HG02973 (cell line): Measurements from ENCODE around the gene ELOVL7.
"Not testable (repeated sequence)": the region's sequence is repeated elsewhere in the genome, so short reads cannot be mapped to it uniquely, and the experiment has no call there.

ENCODE experiments used
- ATAC-seq: cut with Tn5 transposase; IDR thresholded peaks from one replicate; pipeline ENCODE4 v1.9.1; 2021; ENCODE audit warnings: moderate library complexity; ENCODE audit not compliant: unreplicated experiment

Gene ELOVL7

DNA sequence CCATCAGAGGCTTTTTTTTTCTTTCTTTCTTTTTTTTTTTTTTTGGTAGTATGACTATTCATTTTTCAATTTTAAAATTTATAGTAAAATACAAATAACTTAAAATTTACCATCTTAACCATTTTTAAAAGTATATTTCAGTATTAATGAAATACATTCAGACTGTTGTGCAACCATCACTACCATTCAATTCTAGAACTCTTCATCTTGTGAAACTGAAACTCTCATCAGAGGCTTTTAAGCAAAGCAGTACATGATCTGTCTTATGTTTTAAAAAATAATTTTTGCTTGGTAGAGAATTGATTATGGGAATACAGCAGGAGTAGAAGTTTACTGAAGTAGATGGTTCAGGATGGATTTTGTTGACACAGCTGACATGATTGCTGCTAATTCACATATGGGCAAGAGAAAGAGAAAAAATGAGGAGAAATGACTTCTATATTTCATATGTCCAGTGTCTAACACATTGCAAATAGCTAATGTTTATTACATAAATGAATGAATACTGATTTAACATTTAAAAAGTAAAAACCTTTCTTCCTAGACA is 13.4 kb downstream of the ELOVL7 start:
- ATAC-seq, result peak; percentile 58

DNA sequence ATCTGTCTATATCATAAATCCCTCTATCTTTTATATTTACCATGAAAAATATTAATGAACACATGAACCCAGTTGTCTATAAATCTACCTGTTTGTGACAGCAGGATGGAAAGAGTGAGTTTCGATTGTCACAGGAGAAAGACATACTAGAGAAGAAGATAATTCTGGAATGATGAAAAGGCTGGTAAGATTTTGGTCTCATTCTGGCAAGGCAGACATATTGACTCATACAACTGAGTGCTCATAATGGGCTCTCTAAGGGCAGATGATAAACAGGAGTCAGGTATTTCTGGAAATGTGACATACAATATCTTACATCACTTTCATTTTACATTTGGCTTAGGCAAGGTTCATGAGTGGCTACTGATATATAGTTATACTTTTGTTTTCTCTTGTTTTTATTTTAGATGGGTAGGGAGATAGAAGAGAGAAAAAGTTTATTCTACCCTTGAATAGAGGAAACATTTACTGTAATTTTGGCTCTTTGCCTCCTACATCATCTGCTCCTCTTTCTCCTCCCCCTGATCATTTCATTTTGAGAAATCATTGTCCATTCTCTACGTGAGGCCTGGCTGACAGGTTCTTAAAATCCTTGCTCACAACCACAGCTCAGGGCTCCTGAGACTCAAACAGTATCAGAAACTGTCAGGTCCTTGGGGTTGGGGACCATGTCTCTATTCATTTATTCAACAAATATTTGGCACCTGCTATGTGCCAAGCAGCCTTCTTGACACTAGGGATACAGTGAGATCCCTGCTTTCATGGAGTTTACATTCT is 14.4 kb downstream of the ELOVL7 start:
- ATAC-seq, result peak; percentile 40

DNA sequence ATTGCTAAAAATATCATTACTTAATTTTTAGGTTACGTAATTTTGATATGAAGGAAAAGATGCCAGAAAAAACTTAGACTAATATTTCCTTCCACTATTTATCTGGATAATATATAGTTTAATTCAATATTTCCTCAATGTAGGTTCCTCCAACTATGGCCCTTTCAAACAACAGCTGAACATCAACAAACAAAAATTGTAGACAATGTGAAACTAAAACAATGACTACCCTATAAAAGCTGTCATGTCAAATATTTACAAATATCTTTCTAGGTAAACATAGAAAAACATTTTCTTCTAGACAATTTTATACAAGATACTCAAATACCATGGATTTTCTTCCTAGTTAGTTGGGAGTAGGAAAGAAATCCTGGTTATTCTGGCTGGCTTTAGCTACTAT is 16.9 kb downstream of the ELOVL7 start:
- no peak for ATAC-seq

DNA sequence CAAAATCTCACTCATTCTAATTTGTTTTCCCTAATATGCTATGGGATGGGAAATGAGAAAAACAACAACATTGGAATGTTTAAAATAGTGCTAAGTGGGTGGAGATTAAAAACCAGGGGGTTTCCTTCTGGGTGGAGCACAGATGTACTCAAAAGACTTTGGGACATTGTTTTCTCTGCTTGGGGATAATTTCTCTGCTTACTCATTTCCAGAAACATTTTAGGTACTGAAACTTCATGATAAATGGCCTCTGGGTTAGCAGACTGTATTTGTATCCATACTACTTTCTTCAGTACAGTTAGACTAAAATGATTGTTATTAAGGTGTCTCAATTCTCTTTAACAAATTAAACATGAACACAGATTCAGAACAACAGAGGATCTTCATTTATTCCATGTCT is 17.4 kb downstream of the ELOVL7 start:
- ATAC-seq, result peak; percentile 74

DNA sequence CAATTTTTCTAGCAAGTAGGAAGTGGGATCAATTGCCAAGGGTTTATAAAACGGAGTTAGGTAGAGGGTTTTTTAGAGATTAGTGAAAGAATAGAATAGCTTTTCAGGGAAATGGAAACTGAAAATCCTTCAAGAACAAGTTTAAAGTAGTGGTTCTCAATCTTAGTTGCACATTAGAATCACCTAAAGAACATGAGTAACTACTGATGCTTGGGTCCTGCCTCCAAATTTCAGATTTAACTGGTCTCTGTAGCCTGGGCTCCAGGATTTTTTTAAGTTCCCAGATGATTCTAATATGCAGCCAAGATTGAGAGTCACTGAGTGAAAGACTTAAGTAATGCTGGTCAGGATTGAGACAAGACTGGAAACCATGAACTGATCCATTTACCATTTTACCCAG is 20.5 kb downstream of the ELOVL7 start:
- no peak for ATAC-seq

DNA sequence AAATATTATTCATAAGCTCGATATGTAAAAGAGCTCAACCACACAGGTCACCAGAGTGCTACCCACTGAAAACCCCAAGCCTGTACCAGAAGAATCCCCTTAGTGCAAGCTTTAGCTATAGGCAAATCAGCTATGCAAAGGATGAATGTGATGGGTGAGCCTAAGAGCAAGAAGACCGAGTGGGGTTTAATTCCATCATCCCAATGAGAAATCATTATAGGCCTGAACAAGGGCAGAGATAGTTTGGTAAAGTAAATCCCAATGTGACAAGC is 21.8 kb downstream of the ELOVL7 start:
- ATAC-seq, result peak; percentile 48

DNA sequence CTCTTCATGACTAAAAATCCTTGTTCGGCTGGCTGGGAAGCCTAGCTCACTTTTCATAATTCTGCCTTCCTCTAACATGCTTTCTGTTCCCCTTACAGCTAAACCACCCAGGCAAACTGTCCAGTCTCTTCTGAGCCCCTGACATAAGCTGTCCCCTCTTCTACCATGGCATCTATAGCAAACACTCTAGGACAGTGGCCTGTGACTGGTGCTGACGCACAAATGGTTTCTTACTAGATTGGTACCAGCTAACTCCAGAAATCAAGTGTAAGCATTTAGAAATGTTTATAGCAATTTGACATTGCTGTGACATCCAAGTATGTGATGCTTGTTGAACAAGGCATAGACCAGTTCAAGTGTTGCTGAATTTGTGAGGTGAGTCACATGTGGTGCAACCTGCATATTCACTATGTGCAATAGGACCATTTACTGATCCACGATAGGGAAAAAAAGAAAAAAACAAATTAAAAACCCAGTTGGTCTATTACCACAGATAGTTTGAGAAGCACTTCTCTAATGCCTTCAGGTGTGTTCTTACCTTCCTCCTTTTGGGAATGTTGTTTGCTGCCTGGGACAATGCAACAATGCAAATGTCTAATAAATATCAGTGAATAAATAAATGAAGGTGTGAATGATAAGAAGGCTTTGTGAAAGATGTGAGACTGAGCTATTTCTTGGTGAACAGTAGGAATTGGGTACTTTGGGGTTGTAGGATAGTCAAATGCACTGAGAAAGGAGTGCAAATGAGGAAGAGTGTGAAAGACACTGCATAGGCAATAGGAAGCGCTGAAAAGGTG is 22.4 kb downstream of the ELOVL7 start:
- no peak for ATAC-seq

DNA sequence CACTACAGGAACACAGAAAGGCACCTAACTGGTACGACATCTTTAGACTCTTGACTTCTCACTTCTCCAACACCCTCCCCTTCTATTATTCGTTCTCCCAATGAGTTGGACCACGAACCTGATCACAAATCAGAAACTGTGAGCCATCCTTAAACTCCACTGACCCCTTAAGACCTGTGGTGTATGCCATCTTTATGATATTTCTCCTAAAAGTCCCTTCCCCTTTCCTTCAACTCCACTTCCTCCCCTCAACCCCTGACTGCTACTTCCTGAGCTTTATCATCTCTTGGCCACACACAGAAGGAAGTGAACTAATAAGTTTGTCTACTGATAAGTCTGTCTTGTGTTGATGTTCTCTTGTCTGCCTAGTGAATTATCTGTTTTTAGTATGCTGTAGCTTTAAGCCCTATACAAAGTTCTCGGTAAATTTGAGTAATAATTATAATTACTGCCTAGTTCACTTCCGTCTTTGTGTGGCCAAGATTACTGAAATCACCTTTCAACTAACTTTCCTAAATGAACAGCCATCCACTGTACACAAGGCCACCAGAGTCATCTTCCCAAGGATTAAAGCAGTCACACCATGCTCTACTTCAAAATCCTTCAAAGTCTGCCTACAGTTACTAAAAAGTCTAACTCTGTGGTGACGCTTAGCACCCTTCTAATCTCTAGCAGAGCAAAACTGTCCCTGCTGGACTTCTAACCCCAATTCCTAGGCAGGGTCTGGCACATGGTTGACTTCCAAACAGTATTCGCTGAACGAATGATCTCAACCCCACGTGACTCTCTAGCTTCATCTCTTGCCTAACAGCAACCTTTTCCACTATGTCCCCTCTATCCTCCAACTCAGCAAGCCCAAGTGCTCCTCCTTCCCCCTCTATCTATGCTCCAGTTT is 23.2 kb downstream of the ELOVL7 start:
- no peak for ATAC-seq

DNA sequence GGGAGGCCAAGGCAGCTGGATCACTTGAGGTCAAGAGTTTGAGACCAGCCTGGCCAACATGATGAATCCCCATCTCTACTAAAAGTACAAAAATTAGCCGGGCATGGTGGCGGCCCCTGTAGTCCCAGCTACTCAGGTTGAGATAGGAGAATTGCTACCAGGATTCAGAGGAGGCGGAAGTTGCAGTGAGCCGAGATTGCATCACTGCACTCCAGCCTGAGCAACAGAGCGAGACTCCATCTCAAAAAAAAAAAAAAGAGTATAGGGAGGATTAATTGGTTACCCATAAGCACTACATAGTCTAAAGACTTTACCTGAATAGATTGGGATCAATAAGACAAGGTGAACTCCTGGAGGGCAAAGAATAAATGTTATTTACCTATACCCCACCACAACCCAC is 27.9 kb downstream of the ELOVL7 start:
- ATAC-seq, result not testable (repeated sequence)

DNA sequence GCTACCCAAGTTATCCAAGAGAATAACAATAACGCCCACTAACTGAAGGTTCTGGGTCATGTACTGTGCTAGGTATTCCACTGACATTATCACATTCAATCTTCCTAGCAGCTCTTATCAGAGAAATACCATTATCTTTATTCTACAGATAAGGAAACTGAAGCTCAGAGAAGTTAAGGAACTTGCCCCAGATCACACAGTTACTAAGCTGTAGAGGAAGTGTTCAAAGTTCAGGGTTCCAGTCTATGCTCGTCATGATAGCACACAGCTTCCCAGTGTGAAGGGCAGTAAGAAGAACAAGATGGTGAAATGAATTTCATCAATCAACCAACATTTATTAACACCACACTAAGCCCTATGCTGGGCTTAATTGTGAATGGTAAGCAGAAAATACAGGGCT is 29.6 kb downstream of the ELOVL7 start:
- no peak for ATAC-seq

DNA sequence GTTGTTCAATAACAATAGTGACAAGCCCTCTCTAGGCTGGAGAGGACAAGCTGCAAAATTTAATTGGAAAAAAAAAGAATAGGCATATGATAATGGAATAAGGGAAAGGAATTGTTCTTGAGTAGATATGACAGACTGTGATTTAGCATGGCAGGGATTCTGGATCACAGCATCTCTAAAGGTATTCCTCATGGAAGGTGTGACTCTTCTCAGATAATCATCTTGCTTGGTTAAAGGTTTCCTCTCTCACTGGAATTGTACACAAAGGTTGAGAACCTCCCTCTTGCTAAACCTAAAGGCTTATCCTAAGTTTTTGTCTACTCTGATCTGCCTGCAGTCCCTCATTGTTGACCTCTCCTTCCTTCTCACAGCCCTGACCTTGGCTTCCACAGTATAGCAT is 31.6 kb downstream of the ELOVL7 start:
- ATAC-seq, result no peak

DNA sequence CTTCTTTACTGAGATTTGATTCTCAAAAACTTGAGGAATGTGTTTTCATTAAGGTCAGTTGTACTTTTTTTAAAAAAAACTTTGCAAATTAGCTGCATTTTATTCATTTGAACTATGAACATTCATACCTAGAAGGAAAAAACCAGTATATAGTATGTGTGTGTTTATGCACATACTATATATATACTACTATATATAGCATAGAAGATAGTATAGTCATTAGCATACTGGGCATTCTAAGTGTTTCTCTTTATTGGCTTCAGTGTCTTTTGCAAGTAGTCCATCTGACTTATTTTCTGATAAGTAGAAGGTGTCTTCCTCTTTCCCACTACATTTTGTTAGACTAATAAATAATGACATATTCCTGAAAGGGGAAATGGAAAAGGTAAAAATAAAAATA is 33.0 kb downstream of the ELOVL7 start:
- peak; percentile 55 for ATAC-seq

DNA sequence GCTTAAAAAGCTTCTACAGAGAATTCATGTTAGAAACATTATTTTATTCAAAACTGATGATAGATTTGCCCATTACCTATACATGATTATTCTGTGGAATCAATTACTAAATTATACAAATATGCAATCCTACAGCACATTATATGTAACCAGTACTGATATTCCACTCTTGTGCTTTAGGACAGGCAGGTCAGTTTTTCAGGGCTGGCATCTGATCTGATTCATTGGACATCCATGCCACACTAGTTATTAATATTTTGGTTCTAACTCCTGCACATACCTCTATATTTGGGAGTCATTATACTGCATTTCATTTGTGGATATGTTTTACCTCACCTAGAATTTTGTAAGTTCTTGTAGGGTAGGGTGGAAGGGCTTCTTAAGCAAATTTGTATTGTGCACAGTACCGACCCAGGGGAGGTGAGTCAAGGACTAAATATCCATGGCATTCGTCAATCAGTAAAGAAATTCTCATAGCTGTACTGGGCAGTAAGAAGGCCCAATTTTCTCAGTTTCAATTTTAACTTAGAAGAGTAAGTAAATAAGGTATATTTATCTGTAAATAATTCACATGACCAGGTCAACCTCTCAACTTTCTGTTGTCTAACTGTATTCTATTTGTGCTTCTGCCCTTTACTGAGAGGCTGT is 33.5 kb downstream of the ELOVL7 start:
- peak; percentile 91 for ATAC-seq

DNA sequence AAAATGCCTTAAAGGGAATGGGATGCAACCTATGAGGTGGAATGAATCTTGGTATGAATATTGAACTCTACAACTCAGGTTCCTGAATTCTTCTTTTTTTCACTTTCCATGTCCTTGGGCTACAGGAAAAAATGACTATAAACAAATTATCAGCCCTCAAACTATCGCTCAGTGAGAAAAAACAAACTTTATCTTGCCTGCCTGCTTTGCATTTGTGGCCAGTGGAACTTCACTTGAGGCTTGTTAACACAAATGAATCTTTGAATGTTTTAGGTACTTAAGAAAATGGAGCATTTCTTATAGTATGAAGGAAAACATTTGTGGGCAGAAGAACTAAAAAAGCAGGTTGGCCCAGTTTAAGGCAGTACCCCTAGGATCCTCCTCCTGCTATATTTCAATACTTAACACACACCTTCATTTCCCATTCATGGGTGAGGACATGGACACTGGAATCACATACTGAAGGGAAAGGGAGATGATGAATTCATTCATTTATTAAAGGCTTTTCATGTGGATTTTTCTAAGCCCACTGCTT is 34.1 kb downstream of the ELOVL7 start:
- ATAC-seq, result no peak

DNA sequence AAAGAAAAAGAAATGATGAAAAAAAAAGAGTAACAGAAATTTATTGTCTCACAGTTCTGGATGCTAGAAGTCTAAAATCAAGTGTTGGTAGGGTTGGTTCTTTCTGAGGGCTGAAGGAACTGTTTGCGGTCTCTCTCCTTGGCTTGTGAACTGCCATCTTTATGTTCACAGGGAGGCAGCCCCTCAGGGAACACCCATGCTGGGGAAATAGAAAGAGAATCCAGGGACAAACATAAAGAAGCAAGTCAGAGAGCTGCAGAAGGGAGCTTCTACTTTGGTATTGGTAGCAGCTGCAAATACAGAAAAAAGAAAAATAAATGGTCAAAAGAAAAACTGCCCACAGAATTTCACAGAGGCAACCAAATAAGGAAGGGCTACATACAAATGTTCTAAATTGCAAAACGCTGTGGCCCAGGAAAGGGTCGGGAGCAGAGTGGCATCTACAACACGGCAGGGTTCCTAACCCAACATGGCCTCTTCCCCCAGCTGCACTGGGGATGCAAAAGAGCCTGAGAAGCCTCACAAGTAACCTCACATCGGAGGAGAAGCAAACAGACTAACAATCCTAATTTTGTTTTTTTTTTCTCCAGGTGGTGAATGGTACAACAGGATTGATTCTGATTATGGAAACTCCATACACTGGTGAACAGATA is 37.4 kb downstream of the ELOVL7 start:
- ATAC-seq, result no peak

DNA sequence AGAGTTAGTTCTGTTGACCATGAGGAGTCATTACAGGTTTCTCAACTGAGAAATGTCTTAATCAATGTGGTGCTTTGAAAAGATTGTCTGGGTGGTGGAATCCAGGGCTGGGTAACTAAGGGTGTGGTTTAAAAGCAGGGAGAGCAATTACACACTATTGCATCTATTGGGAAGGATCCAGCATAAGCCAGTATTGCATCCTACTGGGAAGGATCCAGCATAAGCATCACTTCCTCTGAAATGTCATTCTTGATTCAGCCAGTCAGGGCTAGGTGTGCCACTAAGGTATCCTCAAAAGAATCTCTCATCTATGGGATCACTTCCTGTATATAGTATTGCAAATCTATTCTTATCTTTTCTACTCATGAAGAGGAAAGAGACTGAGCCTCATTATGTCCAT is 38.6 kb downstream of the ELOVL7 start:
- no peak for ATAC-seq

DNA sequence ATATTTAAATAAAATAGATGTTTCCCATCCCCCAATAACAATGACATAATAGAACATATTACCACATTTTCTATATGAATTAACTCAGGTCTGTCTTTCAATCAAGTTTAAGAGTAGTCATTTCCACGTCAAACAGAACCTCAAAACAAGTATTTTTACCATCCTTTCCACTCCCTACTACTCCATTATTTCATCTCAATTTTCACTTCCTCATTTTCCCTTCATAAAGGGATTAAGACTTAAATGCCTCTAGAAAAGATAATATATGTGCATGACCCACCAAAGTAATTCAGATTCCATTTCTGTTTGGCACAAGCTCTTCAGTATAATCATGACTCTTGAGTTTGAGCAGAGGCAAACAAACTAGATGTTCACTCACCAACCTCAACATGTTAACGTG is 40.4 kb downstream of the ELOVL7 start:
- no peak for ATAC-seq

DNA sequence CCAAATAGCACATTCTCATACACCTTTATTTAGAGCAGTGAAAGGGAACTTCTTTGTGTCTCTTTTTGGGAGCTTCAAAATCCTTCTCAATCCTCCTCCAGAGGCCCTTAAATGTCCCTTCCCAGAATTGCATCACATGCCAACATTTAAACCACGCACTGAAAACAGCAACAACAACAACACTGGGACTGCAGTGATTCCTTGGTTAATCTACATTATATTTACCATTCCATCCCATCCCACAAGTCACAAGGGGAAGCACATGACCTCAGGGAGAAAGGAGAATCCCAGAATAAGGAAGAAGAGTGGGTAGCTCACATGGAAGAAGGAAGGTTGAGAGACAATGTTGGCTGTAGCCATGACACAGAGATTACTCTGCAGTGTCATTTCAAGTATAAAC is 41.1 kb downstream of the ELOVL7 start:
- no peak for ATAC-seq

DNA sequence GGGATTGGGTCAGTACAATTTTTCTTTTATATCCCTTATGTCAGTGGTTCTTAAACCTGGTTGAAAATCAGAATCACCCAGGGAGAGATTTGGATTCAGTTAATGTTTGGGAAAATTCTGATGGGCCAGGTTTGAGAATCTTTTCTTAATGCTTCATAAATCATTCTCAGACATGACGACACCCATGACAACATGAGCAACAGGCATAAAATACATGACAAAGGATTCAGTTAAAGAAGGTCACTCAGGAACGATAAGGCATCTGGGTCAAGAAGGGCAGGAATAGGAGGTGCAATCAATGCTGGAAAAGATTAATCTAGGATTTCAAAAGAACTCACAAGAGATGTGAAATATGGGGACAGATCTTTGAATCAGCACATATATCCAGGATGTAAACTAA is 41.8 kb downstream of the ELOVL7 start:
- no peak for ATAC-seq

DNA sequence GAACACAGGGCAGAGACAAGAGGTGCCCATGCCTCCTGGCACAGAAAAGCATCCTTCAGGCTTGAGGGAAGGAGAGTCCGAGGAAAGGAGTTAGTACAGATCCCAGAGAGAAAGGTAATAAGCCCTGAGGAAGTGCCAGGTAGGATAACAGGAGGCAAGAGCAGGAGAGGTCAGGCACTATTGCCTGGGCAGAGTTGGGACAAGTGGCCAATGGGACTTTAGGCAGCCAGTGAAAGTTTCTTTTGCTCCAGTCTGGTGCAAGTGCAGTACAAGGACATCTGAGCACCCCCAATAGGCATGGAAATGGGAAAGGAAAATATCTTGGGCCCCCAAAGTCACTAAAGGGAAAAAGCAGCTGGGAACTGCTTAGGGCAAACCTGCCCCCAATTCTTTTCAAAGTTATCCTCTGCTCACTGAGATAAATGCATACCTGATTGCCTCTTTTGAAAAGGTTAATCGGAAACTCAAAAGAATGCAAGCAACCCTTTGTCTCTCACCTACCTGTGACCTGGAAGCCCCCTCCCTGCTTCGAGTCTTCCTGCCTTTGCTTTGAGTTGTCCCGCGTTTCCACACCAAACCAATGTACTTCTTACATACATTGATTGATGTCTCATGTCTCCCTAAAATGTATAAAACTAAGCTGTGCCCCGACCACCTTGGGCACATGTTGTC is 46.5 kb downstream of the ELOVL7 start:
- ATAC-seq, result no peak
